ENCODE measurements around the gene RARB.

DNA sequence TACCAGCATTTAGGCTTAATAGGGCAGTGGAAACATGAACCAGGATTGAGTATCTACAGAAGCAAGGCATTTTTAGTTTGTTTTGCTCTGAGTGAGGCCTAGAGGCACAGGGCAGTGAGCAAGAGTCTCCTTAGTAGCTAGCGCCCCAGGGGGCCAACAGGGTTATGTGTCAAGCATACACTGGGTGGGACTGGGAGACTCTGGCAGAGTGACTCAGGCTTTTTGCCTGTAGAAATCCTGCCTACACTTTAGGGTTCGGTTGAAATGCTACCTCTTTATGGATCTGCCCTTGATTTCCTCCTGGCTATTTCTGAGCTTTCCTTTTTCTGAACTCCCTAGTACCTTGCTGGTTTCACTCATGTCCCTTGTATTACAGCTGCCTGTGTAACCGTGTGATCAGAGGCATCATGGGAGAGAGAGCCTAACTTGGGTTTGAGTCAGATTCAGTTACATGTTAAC is 164.5 kb downstream of the RARB start:
- TF ChIP-seq, protein P1, sequence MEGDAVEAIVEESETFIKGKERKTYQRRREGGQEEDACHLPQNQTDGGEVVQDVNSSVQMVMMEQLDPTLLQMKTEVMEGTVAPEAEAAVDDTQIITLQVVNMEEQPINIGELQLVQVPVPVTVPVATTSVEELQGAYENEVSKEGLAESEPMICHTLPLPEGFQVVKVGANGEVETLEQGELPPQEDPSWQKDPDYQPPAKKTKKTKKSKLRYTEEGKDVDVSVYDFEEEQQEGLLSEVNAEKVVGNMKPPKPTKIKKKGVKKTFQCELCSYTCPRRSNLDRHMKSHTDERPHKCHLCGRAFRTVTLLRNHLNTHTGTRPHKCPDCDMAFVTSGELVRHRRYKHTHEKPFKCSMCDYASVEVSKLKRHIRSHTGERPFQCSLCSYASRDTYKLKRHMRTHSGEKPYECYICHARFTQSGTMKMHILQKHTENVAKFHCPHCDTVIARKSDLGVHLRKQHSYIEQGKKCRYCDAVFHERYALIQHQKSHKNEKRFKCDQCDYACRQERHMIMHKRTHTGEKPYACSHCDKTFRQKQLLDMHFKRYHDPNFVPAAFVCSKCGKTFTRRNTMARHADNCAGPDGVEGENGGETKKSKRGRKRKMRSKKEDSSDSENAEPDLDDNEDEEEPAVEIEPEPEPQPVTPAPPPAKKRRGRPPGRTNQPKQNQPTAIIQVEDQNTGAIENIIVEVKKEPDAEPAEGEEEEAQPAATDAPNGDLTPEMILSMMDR (IDR thresholded peaks at IDR 0.05; ENCODE audit: extremely low read depth in 1 of 2, insufficient read depth in 1 of 2, low read depth in 1 of 2, low read length in 2 of 2) = peak; percentile 7 to 18
- TF ChIP-seq POLR2A (IDR thresholded peaks at IDR 0.05; ENCODE audit: low read depth, low read length) = no peak
